Measurements from ENCODE around the gene OR4M1.
"Not testable (repeated sequence)": the region's sequence is repeated elsewhere in the genome, so short reads cannot be mapped to it uniquely, and the experiment has no call there.

The OR4M1 gene

DNA sequence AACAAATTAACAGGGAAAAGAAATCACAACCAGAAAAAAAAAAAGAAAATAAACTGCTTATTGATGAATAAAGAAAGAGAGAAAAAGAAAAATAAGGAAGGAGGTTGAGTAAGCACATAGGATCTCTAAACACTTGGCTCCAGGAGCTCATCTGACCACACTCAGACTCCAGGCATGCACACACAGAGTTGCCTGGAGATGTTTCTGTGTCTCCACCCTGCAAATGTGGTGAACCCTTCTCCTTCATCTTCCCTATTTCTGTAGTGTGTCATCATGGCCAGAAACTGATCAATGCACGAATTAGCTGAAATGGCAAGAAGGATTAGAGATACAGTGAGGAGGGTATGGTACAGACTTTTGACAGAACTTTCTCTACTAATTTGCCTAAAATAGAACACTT is 50.5 kb downstream of the OR4M1 start:
- DNase-seq: no peak

DNA sequence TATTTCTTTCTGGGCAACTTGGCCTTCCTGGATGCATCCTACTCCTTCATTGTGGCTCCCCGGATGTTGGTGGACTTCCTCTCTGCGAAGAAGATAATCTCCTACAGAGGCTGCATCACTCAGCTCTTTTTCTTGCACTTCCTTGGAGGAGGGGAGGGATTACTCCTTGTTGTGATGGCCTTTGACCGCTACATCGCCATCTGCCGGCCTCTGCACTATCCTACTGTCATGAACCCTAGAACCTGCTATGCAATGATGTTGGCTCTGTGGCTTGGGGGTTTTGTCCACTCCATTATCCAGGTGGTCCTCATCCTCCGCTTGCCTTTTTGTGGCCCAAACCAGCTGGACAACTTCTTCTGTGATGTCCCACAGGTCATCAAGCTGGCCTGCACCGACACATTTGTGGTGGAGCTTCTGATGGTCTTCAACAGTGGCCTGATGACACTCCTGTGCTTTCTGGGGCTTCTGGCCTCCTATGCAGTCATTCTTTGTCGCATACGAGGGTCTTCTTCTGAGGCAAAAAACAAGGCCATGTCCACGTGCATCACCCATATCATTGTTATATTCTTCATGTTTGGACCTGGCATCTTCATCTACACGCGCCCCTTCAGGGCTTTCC is 54.4 kb downstream of the OR4M1 start:
- not testable (repeated sequence) for DNase-seq

GRCh38 chr14:19828314-19828713 is 55.0 kb downstream of the OR4M1 start:
- no peak for DNase-seq
